ENCODE measurements around the gene MYH11.

MYH11 gene

GRCh38 chr16:15775209-15775608 lies 81.6 kb downstream of the MYH11 start:
- no peak for FAIRE-seq

GRCh38 chr16:15773968-15774367 lies 82.9 kb downstream of the MYH11 start:
- no peak for FAIRE-seq

GRCh38 chr16:15772579-15773293 lies 84.1 kb downstream of the MYH11 start:
- FAIRE-seq = no peak

GRCh38 chr16:15771694-15772093 lies 85.1 kb downstream of the MYH11 start:
- FAIRE-seq = no peak

- FAIRE-seq = no peak
Measured at GRCh38 chr16:15770512-15770911, 86.3 kb downstream of the MYH11 start.

GRCh38 chr16:15770107-15770506 lies 86.7 kb downstream of the MYH11 start:
- FAIRE-seq = no peak

GRCh38 chr16:15769239-15769638 lies 87.6 kb downstream of the MYH11 start:
- FAIRE-seq = no peak

- no peak for FAIRE-seq
Measured at GRCh38 chr16:15768201-15768600, 88.6 kb downstream of the MYH11 start.

- no peak for FAIRE-seq
Measured at GRCh38 chr16:15766918-15767317, 89.9 kb downstream of the MYH11 start.

GRCh38 chr16:15765880-15766279 lies 90.9 kb downstream of the MYH11 start:
- no peak for FAIRE-seq

- FAIRE-seq = no peak
Measured at GRCh38 chr16:15765116-15765515, 91.7 kb downstream of the MYH11 start.

- FAIRE-seq = no peak
Measured at GRCh38 chr16:15764112-15764511, 92.7 kb downstream of the MYH11 start.

- no peak for FAIRE-seq
Measured at GRCh38 chr16:15760129-15760528, 96.7 kb downstream of the MYH11 start.

GRCh38 chr16:15759070-15759469 lies 97.8 kb downstream of the MYH11 start:
- FAIRE-seq = no peak

- no peak for FAIRE-seq
Measured at GRCh38 chr16:15757630-15758251, 99.1 kb downstream of the MYH11 start.

- FAIRE-seq = no peak
Measured at GRCh38 chr16:15757077-15757386, 99.8 kb downstream of the MYH11 start.

GRCh38 chr16:15754821-15755534 lies 101.8 kb downstream of the MYH11 start:
- FAIRE-seq = no peak

- no peak for FAIRE-seq
Measured at GRCh38 chr16:15752717-15753488, 103.9 kb downstream of the MYH11 start.

- no peak for FAIRE-seq
Measured at GRCh38 chr16:15751940-15752339, 104.9 kb downstream of the MYH11 start.

- no peak for FAIRE-seq
Measured at GRCh38 chr16:15749985-15750384, 106.8 kb downstream of the MYH11 start.

GRCh38 chr16:15749371-15749770 lies 107.5 kb downstream of the MYH11 start:
- FAIRE-seq = no peak

- FAIRE-seq = no peak
Measured at GRCh38 chr16:15748654-15749053, 108.2 kb downstream of the MYH11 start.

- FAIRE-seq = no peak
Measured at GRCh38 chr16:15747937-15748336, 108.9 kb downstream of the MYH11 start.

- no peak for FAIRE-seq
Measured at GRCh38 chr16:15746332-15746731, 110.5 kb downstream of the MYH11 start.
